SHP77 treated with DMSO at 0.1 percent for 48 hours (cell line): Measurements from ENCODE around the gene PIGZ.

Experiments used
- DNase-seq: peaks from one replicate; lab custom pipeline; 2025; lab: John Stamatoyannopoulos, UW

The PIGZ gene, protein sequence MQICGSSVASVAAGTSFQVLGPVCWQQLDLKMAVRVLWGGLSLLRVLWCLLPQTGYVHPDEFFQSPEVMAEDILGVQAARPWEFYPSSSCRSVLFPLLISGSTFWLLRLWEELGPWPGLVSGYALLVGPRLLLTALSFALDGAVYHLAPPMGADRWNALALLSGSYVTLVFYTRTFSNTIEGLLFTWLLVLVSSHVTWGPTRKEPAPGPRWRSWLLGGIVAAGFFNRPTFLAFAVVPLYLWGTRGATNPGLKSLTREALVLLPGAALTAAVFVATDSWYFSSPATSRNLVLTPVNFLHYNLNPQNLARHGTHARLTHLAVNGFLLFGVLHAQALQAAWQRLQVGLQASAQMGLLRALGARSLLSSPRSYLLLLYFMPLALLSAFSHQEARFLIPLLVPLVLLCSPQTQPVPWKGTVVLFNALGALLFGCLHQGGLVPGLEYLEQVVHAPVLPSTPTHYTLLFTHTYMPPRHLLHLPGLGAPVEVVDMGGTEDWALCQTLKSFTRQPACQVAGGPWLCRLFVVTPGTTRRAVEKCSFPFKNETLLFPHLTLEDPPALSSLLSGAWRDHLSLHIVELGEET

DNA sequence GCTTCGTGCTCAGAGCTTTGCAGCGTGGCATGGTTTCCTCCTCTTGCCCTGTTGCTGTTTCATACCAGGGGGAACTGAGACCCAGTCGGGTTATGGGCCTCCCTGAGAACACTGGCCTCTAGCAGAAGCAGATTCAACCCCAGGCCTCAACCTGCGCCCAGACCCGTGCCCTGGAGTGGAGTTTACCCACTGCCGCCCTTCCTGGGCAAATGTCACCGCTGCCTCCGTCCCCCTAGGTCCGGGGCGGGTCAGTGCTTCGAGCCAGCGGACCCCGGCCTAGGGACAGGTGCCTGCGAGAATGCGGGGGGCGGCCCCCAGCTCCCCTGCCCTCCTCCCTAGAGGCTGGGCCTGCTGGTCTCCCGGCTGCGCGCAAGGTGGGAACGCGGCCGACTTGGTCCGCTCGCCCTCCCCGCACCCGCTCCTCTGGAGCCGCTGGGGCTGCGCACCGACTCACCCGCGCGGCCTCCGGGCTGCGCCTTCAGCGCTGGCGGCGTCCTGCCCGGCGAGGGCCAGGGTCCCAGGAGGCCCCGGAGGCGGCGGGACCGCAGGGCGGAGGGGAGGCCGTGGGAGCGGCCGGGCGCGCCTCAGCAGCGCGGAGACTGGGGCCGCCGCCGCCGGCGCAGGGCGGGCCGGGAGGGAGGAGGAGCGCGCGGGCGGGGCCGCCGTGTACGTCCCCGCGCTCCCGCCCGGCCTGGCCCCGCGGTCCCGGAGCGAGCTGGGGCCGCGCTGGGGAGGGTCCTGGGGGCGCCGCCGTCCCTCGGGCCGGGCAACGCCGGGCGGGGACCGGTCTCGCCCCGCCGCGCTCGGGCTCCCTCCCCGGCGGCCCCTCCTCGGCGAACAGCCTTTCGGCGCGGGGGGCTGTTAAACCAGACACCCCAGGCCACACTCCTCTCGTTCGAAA is at the start of gene PIGZ:
Gene PIGZ, minus strand, starts transcription at position 601 of the 901 bp plus-strand sequence. CDS start 16,802 bp downstream, outside the sequence.
- no peak for DNase-seq

DNA sequence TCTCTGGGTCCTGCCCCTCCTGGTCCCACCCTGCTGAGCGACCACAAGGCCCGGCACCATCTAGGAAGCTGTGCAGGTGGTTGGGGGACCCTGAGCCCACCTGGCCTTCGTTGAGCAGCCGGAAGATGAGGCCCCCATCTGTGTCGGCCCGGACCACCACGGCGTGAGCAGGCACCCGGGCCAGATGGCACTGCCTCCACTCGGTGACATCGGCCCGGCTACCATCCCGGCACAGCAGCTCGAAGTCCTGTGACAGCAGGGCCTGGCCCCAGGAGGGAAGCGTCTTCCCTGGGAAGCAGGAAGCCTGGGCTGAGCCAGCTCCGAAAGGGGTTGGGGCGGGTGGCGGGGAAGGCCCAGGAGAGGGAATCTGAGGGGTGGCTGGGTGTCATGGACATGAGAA is 48.4 kb upstream of the PIGZ start:
- no peak for DNase-seq

DNA sequence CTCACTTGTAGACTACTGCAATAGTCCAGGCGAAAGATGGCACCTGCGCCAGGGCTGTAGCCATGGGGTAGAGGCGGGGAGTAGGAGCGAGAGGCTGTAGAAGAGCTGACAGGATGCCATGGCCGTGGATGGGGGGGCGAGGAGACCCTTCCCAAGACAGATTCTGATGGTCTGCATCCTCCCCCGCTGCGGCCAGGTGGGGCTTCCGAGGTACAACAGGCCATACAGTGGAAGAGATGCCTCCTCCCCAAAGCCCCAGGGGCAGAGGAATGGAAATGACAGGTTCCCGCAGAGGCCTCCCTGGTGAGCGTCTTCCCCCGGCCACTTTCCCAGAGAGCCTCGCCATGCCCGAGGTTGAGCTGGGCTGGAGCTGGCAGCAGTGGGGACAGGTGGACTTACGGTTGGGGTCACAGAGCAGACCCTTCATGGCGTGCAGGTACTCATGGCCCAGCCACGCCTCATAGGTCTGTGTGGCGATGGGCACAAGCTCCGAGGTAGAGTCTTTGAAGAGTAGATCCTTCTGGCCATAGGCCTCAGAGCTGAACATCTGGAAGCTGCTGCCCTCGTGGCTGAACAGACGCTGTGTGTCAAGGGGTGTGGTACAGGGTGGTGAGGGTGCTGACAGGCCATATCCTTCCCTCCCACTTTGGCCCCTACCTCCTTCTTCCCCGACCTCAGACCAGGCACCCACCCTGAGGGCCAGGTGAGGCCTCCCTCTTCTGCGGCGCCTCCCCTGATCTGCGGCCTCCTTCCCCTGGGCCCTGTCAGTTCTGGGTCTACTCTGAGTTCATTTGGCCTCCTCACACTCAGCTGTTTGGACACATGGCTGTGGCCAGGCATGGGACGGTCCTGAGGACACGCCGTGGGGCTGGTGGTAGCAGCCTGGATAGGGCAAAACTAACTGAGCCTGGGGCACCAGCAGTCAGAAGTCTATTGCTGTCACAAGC is 47.4 kb upstream of the PIGZ start:
- DNase-seq: no peak

DNA sequence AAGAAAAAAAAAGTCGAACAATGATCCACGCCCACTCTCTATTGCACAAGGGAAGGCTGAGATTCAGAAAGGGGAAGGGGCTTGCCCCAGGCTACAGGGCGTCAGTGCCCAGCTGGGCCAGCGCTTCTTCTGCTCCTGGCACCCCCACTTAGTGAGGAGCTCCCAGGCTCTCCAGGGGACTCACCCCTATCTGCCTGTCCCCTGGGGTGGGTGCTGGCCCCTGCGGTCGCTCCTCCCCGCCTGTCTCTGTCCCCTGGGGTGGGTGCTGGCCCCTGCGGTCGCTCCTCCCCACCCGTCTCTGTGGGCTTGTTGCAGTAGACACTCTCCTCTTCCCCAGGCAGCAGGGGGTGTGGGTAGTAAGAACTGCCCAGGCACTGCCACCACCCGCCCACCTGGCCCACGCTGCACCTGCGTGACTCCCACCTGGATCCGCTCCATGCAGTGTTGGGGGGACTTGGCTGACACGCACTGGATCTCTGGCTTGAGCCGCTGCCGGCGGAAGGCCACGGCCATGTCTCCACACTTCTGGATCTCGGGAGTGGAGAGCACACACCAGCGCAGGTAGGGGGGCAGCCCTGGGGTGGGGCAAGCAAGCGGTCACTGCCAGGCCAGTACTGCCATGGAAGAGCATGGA is 46.4 kb upstream of the PIGZ start:
- DNase-seq: no peak

DNA sequence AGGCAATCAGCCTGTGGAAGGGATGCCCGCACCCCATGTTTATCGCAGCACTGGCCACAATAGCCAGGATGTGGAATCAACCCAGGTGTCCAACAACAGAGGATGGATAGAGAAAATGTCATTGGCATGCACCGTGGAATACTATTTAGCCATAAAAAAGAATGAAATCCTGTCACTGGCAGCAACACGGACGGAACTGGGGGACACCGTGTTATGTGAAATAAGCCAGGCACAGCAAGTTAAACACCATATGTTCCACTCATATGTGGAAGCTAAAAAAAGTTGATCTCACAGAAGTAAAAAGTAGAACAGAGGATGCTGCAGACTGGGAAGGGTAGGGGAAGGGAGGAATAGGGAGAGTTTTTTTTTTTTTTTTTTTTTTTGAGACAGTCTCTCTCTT is 45.4 kb upstream of the PIGZ start:
- no peak for DNase-seq

DNA sequence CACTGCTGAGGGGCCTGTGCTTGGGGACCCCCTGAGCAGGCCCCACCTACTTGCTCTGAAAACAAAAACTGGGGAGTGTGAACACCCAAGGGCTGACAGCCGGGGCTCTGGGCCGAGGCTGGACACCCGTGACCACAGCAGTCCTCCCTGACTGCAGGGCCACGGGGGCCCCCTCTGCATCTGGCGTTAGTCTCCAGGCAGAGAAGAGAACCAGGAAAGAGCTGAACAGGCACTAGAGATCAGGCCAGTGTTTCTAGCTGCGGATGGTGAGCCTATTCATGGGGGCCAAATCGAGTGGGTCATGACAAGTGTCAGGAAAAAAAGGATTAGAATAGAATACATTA is 43.9 kb upstream of the PIGZ start:
- no peak for DNase-seq

DNA sequence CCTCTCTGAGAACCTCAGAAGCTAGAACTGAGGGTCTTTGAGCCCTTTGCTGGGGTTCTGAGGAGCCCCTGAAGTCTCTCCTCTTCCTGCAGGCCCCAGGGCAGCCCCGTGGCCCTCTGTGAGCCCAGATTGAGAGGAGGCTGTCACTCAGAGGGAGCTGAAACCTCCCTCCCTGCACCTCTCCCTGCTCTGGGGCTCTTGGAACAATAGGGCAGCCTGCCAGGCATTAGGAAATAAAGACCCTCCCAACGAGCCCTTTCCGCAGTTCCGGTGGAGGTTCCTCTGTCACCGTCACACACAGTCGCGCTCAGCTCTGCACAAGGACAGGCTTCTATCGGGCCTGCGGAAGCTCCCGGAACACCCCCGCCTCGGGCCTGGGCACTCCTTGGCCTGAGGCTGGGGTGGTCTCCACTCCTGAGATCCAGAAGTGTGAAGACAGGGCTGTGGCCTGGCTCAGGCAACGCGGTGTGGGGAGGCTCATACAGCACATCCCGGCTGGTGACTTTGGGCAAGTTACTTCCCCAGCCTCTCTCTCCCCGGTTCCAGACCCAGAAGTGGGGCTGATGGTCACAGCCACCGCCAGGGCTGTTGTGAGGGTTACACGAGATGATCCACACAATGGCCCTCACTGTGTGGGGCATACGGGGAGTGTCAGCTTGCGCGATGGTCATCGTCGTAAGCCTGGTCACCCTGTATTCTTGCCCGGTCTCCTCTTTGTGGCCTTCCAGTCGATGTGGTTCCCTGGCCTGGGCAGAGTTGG is 43.3 kb upstream of the PIGZ start:
- DNase-seq: no peak

DNA sequence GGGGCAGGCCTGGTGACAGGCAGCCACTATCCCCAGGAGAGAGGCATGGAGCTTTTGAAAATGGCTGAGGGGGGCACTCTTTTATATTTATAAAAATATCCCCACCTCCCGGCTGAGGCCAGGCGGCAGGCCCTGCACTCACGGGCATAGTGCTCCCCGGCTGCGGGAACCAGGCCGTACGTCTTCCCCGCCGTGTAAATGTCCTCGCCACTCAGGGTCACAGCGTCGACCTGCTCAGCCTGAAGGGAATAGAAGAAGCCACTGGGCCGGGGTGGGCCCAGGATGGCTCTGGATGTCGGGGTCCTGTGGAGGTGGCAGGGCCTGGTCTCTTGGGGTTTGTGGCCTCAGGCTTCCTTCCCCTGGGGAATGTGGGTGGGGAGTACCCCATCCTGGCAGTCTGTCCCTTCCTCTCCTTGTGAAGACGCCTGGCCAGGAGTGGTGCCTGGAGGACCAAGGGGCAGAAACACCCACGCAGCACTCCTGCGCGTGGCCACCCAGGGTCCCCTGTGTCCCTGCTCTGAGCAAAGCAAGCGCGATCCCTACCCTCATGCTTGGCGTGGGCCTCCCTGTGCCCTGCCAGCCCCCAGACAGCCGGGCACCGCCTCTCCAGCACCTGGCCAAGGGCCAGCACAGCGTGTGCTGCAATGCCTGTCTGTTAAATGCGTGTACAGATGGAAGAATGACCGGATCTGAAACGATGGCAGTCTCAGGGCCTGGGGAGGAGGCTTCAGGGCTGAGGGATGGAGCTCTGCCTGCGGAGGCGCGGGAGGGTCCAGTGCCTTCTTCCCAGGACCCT is 42.1 kb upstream of the PIGZ start:
- no peak for DNase-seq

DNA sequence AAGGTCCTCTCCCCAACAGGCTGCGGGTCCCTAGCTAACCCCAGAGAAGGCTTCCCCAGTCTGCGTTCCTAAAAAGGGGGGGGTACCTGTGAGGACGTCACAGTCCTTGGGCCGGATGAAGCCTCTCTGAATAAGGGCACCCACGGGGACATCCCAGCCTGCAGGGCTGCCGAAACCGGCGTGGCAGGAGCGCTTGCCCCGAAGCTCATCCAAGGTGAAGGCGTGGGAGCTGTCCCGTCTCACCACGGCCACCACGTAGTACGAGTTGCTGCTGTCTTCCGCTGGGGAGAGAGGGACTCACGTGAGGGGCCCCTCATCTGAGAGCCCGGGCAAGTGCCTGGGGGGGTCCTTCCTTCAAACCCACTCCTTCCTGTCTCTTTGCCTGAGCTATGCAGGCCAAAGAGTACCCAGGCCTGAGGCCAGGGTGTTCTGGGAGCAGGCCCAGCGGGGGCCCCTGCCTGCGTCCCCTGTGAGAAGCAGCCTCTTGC is 40.9 kb upstream of the PIGZ start:
- no peak for DNase-seq

DNA sequence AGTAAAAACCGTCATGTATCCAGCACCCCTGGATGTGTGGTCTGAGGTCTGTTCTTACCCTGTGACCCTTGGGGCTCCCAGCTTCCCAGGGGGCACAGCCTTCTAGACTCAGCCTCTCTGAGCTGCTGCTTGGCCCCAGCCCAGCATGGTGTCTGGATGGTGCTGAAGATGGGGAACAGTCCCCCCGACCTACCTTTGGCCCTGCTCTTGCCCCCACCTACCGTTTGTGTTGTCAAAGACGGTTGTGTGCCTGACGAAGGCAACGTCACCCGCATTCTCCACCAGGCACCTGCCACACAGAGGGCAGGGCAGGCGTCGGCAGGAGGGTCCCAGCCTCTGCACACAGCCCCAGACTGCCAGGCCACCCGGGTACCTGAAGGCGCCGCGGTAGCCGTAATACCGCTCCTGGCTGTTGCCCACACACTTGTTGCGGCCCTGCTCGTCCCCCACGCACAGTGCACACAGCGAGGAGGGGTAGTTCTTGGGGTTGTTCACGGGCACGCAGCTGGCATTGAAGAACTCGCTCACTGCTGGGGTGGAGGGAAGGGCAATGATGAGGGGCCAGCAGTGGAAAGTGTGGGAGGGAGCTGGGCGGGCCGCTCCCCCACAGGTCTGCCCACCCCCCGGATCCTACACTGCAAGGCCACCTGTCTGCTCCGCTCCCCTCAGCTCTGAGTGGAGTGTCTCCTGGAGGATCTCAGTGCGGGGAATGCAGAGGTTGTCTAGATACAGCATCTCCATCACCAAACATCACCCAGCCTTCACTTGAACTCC is 40.0 kb upstream of the PIGZ start:
- no peak for DNase-seq

DNA sequence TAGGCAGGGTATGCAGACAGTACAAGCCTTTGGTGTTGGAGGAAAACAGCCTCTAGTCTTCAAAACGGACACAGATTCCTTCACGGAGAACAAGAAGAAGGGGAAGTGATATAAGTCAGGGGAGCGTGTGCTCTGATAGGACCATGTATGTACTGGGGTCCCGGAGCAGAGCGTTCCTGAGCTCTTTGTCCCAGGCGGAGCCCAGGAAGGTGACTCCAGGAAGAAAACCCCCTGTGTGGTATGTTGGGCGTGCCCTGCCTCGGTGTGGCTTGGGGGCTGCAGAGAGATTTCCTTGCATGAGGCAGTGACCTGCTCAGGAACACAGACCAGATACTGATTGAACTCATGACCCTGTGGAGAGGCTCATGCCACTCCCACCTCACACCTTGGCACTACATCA is 39.3 kb upstream of the PIGZ start:
- no peak for DNase-seq

DNA sequence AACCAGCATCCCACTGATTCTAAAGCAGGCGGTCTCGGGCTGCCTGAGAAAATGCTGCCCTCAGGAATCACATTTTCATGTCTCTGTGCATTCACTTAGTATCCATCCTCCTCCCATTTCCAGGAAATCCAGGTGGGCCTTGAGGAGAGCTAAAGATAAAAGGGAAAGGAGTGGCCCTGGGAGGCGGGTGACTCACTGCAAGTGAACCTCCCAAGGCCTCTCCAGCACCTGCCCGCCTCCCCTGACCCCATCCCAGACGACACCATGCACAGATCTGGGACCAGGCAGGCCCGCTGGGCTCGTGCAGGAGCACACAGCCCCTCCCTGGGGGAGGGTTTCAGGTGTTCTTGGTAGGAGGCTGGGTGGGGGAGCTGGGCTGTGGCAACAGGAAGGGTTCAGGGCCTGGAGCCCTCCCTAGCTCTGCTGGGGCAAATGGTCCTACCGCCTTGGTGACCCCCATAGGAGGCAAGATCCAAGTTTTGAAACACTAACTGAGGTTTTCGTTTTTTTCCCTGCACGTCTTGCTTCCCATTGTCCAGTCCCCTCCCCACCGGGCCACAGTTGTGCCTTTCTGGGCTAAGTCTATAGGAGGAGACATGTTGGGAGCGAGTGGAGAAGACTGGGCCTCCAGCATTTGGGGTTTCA is 38.8 kb upstream of the PIGZ start:
- DNase-seq: no peak

DNA sequence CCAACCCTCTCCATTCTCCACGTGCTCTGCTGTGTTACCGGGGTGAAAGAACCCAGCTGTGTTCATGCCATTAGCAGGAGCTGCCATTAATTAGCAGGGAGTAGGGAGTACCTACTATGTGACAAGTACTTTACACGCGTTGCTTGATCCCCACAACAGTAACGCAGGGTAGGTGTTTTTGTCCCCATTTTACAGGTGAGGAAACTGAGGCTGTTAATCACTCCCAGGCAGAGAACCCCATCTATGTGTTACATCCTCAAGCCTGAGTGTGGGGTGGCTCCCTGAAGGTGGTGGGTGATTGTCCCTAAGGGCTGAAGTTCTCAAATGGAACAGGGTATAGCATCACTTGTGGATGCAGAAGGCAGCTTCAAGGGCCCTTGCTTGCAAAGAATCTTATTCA is 38.2 kb upstream of the PIGZ start:
- DNase-seq: no peak

DNA sequence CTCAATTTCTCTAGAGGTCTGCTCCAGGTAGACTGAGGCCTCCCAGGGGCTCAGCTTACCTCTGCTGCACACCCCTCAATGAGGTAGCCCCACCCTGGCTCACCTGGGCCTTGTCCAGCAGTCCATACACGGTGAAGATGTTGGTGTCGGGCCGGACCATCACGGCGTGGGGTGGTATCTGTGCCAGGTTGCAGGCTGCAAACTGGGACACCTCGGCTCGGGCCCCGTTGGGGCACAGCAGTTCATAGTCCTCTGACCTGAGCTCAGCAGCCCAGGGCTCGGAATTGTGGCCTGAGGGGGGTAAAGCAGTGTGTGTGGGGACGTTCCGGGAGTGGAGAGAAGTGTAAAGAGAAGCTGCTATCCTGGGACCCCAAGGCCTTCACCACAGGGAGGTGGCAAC is 37.8 kb upstream of the PIGZ start:
- no peak for DNase-seq

DNA sequence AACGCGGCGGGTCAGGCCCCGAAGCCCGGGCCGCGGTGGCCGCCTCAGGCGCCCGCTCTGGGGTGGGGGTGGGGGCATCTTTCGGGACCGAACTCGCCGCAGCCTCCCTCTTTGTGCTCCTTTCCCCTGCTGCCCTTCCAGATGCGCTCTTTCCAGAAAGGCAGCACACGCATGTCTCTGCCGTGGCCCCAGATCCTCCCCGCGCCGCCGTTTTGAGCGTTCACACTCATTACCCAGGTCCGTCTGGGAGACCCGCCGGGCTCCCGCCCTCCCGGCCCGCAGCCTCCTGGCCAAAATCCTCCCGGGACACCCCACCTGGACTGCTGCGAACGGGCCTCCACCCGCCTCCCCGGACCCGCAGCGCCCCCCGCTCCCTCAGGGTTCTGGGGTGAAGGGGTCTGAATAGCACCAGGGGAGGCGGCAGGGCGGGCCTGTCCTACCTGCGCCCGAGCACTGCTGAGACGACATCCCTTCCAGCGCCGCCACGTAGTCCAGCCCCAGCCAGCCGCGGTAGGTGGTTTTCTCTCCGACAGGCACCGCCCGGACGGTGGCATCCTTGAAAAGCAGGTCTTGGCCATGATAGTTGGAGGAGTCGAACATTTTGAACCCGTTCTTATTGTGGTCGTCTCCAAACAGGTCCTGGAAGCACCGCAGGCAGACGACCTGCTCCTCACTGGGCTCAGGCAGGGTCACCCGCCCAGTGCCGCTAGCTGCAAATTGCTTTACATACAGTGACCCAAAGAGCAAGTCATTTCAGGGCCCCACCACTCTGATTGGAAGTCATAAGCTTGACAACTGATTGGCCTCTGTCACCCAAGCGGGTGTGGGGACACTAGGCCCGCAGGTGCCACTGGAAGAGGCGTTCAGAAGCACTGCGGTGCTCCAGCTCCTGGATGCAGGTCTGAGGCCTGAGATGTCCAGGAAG is 35.1 kb upstream of the PIGZ start:
- DNase-seq: no peak

DNA sequence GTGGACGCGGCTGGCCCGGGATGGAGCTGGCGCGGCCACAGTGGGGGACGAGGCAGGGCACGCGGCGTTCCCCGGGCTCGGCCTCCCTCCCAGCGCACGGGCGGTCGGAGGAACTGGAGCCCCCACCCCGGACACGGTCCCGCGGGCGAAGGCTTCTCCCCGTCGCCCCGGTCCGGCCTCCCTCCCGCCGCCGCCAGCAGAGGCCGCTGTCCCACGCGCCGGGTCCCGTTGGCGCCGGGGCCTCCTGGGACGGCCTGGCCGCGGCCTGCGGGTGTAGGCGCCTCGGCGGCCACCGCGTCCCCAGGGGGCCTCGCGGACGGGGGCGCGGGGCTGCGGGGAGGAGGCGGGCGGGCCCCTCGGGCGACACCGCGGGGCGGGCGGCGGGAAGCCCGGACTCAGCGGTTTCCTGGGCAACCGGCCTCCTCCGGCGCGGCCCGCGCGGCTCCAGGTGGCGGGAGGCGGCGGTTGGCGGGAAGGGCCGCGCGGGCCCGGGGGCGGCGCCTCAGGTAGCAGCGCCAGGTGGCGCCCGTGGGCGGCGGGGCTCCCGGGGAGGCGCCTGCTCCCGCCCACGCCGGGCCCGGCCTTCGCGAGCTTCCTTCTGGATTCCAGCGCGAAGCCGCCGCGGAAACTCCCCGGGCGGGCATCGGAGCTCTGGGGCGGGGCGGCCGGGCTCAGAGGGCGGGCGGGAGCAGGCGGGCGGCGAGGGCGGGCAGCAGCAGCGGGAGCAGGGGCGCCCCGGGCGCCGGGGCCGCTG is 34.2 kb upstream of the PIGZ start:
- DNase-seq: no peak
